Transverse colon (tissue), 4 donors: ENCODE data around the gene ITGA7. TPM values are rescaled to one million over a fixed set of nuclear protein-coding genes. Genes with fewer than 3 reads are reported as not detected.

Source experiments
- DNase-seq: peaks from one replicate; pipeline ENCODE4 v3.0.0-alpha.2; 2019
- H3K27ac ChIP-seq, 4 donors: fragments of 200-600 bp; sonication (generic); 2 replicates each; pipeline ENCODE4 v1.5.1; 2016 to 2018; ENCODE audit warnings: inconsistent platforms in 4 of 4
- H3K27me3 ChIP-seq: fragments of 200-600 bp; sonication (generic); 2 replicates; pipeline ENCODE4 v1.5.1; 2017; ENCODE audit warnings: inconsistent platforms
- H3K36me3 ChIP-seq, 4 donors: fragments of 200-600 bp; sonication (generic); 2 replicates each; pipeline ENCODE4 v1.5.1; 2017 to 2019; ENCODE audit warnings: inconsistent platforms in 4 of 4
- H3K4me1 ChIP-seq, 4 donors: fragments of 200-600 bp; sonication (generic); 2 replicates each; pipeline ENCODE4 v1.5.1; 2017 to 2020; ENCODE audit warnings: inconsistent platforms in 4 of 4
- H3K4me3 ChIP-seq, 4 donors: fragments of 200-600 bp; sonication (generic); 1 replicate in 1 of 4; 2 replicates in 3 of 4; pipeline versions ENCODE4 v1.5.1 to v1.6.1; 2017 to 2019; ENCODE audit warnings: inconsistent platforms in 4 of 4
- H3K9me3 ChIP-seq, 2 donors: fragments of 200-600 bp; sonication (generic); 2 replicates each; pipeline ENCODE4 v1.5.1; 2017 to 2019; ENCODE audit warnings: inconsistent platforms in 2 of 2
- EP300 ChIP-seq: sonication (generic); formaldehyde crosslinking; IDR thresholded peaks from one replicate; pipeline ENCODE4 v1.6.1; 2017; ENCODE audit warnings: antibody characterized with exemption, low read depth
- POLR2A ChIP-seq: fragments of 450-650 bp; IDR thresholded peaks from one replicate; pipeline ENCODE4 v1.6.1; 2016; ENCODE audit warnings: antibody characterized with exemption, mild to moderate bottlenecking, moderate library complexity
- POLR2AphosphoS5 ChIP-seq, 3 donors: sonication (generic); formaldehyde crosslinking; IDR thresholded peaks; one replicate each; pipeline ENCODE4 v1.6.1; 2016; ENCODE audit warnings: antibody characterized with exemption in 3 of 3
- WGBS, 2 donors: methylation state at CpG; one replicate each; pipeline ENCODE4 v1.1.5; 2018; ENCODE audit warnings: low coverage in 1 of 2; 5-methylcytosine and 5-hydroxymethylcytosine counted together
- in situ Hi-C, 4 donors: fragments of 200-750 bp; cut with MboI; loops; one replicate each; pipeline versions ENCODE4 v1.15.0 to v1.15.1; 2017; ENCODE audit warnings: low sequenced_read_pairs in 3 of 4, low pct_ligation_motif_present in 1 of 4, low pct_unique_long_range_greater_than_20kb in 1 of 4
- intact Hi-C: fragments of 100-400 bp; cut with DNase I; formaldehyde crosslinking; loops from one replicate; pipeline ENCODE4 v1.15.1; 2023; ENCODE audit warnings: low total_unique reads
- total RNA-seq, 4 donors: library from RNA; depleted of rRNA; stranded (reverse); fragments of >200 nt; gene quantifications; one replicate each; pipeline ENCODE4 v1.1.0, GENCODE V29; 2016
- TF ChIP-seq, protein P1 (sequence below), 5 experiments: fragments of 200-600 bp in 3 of 5; fragments of 450-650 bp in 2 of 5; sonication (generic) in 3 of 5; IDR thresholded peaks; 1 replicate in 2 of 5; 2 replicates in 3 of 5; pipeline ENCODE4 v1.5.1; 2016 to 2017; ENCODE audit warnings: antibody characterized with exemption in 5 of 5, inconsistent platforms in 3 of 5, mild to moderate bottlenecking in 2 of 5, moderate library complexity in 1 of 5

ITGA7 gene, protein sequence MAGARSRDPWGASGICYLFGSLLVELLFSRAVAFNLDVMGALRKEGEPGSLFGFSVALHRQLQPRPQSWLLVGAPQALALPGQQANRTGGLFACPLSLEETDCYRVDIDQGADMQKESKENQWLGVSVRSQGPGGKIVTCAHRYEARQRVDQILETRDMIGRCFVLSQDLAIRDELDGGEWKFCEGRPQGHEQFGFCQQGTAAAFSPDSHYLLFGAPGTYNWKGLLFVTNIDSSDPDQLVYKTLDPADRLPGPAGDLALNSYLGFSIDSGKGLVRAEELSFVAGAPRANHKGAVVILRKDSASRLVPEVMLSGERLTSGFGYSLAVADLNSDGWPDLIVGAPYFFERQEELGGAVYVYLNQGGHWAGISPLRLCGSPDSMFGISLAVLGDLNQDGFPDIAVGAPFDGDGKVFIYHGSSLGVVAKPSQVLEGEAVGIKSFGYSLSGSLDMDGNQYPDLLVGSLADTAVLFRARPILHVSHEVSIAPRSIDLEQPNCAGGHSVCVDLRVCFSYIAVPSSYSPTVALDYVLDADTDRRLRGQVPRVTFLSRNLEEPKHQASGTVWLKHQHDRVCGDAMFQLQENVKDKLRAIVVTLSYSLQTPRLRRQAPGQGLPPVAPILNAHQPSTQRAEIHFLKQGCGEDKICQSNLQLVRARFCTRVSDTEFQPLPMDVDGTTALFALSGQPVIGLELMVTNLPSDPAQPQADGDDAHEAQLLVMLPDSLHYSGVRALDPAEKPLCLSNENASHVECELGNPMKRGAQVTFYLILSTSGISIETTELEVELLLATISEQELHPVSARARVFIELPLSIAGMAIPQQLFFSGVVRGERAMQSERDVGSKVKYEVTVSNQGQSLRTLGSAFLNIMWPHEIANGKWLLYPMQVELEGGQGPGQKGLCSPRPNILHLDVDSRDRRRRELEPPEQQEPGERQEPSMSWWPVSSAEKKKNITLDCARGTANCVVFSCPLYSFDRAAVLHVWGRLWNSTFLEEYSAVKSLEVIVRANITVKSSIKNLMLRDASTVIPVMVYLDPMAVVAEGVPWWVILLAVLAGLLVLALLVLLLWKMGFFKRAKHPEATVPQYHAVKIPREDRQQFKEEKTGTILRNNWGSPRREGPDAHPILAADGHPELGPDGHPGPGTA
- 100 to 1,000 TPM in 1 of 4 donors, 10 to 100 TPM in 3; 14.4 to 125 (median 23.6) TPM for total RNA-seq

DNA sequence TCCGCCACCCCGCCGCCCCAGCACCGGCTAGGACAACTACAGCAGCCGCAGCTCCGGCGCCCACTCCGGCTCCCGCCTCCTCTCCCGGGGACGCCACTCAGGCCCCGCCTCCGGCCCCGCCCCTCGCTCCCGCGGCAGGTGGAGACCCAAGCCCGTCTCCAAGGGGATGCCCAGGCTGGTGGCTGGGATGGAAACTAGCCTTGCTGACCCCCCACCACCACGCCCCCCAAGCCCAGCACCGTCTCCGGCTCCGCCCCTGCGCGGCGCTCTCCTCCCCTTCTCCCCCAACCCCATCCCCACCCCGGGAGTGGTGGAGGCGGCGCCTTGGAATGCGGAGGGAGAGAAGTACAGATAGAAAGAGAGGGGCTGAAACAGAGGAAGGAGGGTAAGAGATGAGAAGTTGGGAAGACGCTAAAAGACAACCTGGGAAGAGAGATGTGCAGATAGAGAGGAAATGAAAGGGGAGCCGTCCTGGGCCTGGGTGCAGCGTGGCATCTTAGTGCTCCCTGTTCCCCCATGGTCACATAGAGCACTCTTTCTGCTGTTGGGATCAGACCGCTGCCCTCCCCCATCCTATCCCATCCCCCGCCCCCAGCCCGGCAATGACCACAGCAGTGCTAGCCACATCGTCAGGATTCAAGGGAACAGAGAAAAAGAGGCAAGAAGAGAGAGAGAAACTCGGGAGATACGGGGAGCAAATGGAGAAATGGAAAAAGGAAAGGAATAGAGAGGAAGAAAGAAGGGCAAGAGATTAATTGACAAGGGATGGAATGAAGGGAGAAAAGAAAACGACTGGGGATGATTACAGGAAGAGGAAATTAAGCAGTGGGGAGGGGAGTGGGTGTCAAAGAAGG lies at the start of gene ITGA7:
Gene ITGA7 (minus strand): TSS at position 64 of the 854 bp plus-strand sequence. CDS start 222 bp downstream, outside the sequence.
- H3K27ac ChIP-seq: peak within 1 kb of the TSS; percentile 64 to 88 (median 83)
- DNase-seq: peak; percentile 75
- no peaks in the 10 kb centered on the region for H3K9me3 ChIP-seq
- TF ChIP-seq, protein P1, sequence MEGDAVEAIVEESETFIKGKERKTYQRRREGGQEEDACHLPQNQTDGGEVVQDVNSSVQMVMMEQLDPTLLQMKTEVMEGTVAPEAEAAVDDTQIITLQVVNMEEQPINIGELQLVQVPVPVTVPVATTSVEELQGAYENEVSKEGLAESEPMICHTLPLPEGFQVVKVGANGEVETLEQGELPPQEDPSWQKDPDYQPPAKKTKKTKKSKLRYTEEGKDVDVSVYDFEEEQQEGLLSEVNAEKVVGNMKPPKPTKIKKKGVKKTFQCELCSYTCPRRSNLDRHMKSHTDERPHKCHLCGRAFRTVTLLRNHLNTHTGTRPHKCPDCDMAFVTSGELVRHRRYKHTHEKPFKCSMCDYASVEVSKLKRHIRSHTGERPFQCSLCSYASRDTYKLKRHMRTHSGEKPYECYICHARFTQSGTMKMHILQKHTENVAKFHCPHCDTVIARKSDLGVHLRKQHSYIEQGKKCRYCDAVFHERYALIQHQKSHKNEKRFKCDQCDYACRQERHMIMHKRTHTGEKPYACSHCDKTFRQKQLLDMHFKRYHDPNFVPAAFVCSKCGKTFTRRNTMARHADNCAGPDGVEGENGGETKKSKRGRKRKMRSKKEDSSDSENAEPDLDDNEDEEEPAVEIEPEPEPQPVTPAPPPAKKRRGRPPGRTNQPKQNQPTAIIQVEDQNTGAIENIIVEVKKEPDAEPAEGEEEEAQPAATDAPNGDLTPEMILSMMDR (IDR thresholded peaks at IDR 0.05): no peak
- TF ChIP-seq POLR2A (no peak), POLR2AphosphoS5 (IDR thresholded peaks at IDR 0.05) (peak; percentile 24 to 61 (median 51)), EP300 (no peak)
- 1 to 3% methylated on average over 11 to 32 of the region's 39 CpGs for WGBS, 2 donors
- H3K27me3 ChIP-seq: peaks cover 27% of the 10 kb centered on the region
- peak within 1 kb of the TSS; percentile 45 to 64 (median 56) for H3K4me3 ChIP-seq
- H3K36me3 ChIP-seq: no peaks in the 10 kb centered on the region
- in situ Hi-C loops (no loop called here), intact Hi-C loops (no loop called here)
- peaks cover 7 to 32% (median 22%) of the 10 kb centered on the region in 4 donors for H3K4me1 ChIP-seq

DNA sequence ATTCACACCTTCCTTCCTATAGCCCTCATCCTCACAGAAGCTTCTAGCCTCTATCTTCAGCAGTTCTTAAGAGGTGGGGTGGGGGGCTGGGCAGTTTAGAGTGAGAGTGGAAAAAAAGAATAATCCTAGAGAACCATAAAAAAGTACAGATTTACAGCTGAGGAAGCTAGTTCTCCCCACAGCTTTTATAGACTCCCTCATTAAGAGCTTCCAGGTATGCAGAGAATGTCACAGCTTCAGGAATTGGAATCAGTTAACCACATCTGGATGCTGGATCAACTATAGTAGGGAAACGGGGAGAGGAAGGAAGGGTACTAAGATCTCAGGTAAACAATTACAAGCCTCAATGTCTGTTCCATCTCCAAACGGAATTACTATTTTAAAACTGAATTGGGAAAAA lies 47.5 kb upstream of the ITGA7 start:
- in situ Hi-C loops (loop anchor here in 1 of 4 donors (10.0 kb wide), 1 partner anchor 50 kb away; no protein-coding TSS in a partner anchor), intact Hi-C loops (no loop called here)
- H3K4me3 ChIP-seq: no peak overlapping the region
- H3K27ac ChIP-seq: no peak overlapping the region
- TF ChIP-seq POLR2AphosphoS5 (IDR thresholded peaks at IDR 0.05) (no peak), POLR2A (no peak), EP300 (no peak)
- TF ChIP-seq, protein P1 (IDR thresholded peaks at IDR 0.05): no peak
- no peak for DNase-seq
- no peaks in the 10 kb centered on the region for H3K27me3 ChIP-seq
- H3K9me3 ChIP-seq: no peaks in the 10 kb centered on the region
- peaks cover 0 to 45% (median 21%) of the 10 kb centered on the region in 4 donors for H3K36me3 ChIP-seq
- WGBS, 2 donors: 73 to 74% methylated on average over 2 of the region's 2 CpGs
- H3K4me1 ChIP-seq: no peaks in the 10 kb centered on the region

DNA sequence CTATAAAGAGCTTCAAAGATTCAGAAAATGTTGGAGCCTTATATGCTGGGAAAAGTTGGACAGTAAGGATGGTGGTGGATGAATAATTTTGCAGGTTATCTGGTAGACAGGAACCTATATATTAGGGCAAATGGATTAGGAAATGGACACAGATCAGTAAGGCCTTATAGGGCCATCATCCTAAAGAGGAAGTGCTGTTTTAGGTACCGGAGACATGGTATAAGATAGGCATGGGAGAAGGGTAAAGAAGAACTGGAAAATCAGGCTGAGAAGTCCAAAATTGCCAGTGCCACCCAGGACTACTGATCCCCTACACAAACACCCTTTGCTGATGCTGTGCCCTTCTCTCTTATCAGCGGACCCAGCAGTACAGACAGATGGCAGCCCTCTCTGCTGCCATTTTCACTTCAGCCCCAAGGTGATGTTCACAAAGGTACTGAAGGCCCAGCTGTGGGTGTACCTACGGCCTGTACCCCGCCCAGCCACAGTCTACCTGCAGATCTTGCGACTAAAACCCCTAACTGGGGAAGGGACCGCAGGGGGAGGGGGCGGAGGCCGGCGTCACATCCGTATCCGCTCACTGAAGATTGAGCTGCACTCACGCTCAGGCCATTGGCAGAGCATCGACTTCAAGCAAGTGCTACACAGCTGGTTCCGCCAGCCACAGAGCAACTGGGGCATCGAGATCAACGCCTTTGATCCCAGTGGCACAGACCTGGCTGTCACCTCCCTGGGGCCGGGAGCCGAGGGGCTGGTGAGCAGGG lies 40.7 kb upstream of the ITGA7 start:
- Histone ChIP-seq H3K36me3 (peaks cover 0 to 8% (median 0%) of the 10 kb centered on the region in 4 donors), H3K9me3 (no peaks in the 10 kb centered on the region), H3K4me3 (no peak overlapping the region), H3K27me3 (peaks cover 14% of the 10 kb centered on the region), H3K4me1 (peaks cover 12 to 24% (median 18%) of the 10 kb centered on the region in 4 donors), H3K27ac (no peak overlapping the region)
- intact Hi-C loops: loop anchor here (10.0 kb wide), 2 partner anchors 46 to 76 kb away; partner anchors contain the start of gene DNAJC14
- 95 to 100% methylated on average over 1 to 18 of the region's 18 CpGs for WGBS, 2 donors
- TF ChIP-seq, protein P1 (IDR thresholded peaks at IDR 0.05): no peak
- TF ChIP-seq EP300 (no peak), POLR2A (no peak), POLR2AphosphoS5 (IDR thresholded peaks at IDR 0.05) (no peak)
- DNase-seq: no peak
- in situ Hi-C loops: loop anchor here in 3 of 4 donors (5.0 to 10.0 kb wide), 3 partner anchors 49 to 189 kb away; partner anchors contain the start of gene DGKA (in 1 of the 3)
